Measurements from ENCODE around the gene MCTP2. TPM values are rescaled to one million over a fixed set of nuclear protein-coding genes. Genes with fewer than 3 reads are reported as not detected.

Gene MCTP2
- total and polyA plus RNA-seq, 2 of the 8 experiments (the other 6 are each of a cell fraction or from before 2014, with no cell fraction given): 3.4 to 4.5 TPM

DNA sequence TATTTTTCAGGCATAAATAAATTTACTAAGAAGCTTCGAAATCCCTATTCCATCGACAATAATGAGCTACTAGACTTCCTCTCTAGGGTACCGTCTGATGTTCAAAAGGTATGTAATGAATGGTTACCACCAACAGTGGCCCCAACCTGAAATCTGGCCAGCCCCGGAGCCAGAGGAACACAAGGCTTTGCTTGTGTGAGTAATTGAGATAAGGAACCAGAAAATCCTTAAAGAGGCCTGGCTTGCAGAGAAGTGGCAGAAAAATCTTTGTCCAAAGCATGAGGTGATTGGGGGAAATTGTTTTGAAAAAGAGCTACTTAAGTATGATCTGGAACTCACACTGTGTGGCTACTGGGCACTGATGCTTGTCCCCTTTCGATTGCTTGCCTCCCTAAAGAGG, 245.3 kb downstream of the MCTP2 start:
- Histone ChIP-seq H2AK5ac (ENCODE audit: low read depth, low read length) (no peak overlapping the region), H3K79me2 (ENCODE audit: control insufficient read depth in 1 of 2, insufficient read depth in 2 of 2, low read length in 2 of 2) (no peaks in the 10 kb centered on the region), H3K4me2 (ENCODE audit: insufficient read depth in 1 of 2, low read depth in 2 of 2, low read length in 2 of 2) (no peak overlapping the region), H3K14ac (ENCODE audit: insufficient read length) (no peak overlapping the region), H4K5ac (ENCODE audit: insufficient read length, low read depth, low read length) (no peak overlapping the region), H3K36me3 (ENCODE audit: control insufficient read depth in 2 of 4, insufficient read depth in 4 of 4, low read length in 3 of 4) (no peaks in the 10 kb centered on the region), H3K27me3 (replicated peaks in 1 of 4; ENCODE audit: control insufficient read depth in 3 of 4, extremely low read depth in 1 of 4, insufficient read depth in 3 of 4, low read length in 3 of 4) (no peaks in the 10 kb centered on the region), H3K9me3 (ENCODE audit: insufficient read depth in 2 of 2, low read depth in 1 of 2, low read length in 1 of 2) (no peaks in the 10 kb centered on the region), H3K4ac (replicated peaks; ENCODE audit: insufficient read length, low read depth, low read length) (no peak overlapping the region), H2BK15ac (ENCODE audit: low read length) (no peak overlapping the region), H4K91ac (replicated peaks; ENCODE audit: insufficient read length, low read length) (no peak overlapping the region), H3K9ac (replicated peaks in 1 of 4; ENCODE audit: extremely low read depth in 1 of 4, low read depth in 3 of 4, low read length in 3 of 4) (no peak overlapping the region), H2BK120ac (replicated peaks; ENCODE audit: low read depth, low read length) (no peak overlapping the region), H3K23me2 (ENCODE audit: low read depth, low read length) (no peaks in the 10 kb centered on the region), H3K27ac (ENCODE audit: low read depth, low read length) (no peak overlapping the region), H4K20me1 (replicated peaks in 1 of 2; ENCODE audit: control insufficient read depth in 1 of 2, insufficient read depth in 2 of 2, low read length in 2 of 2) (no peaks in the 10 kb centered on the region), H2BK12ac (ENCODE audit: low read depth, low read length) (no peak overlapping the region), H3K18ac (ENCODE audit: extremely low read depth, low read length) (no peak overlapping the region), H3K4me3 (ENCODE audit: extremely low read depth in 1 of 4, insufficient read depth in 2 of 4, low read depth in 3 of 4, low read length in 4 of 4) (no peak overlapping the region), H4K8ac (ENCODE audit: extremely low read depth, insufficient read depth, low read length) (no peak overlapping the region), H3K4me1 (replicated peaks in 1 of 4; ENCODE audit: control insufficient read depth in 3 of 4, insufficient read depth in 4 of 4, low read length in 3 of 4) (peaks cover 0 to 5% (median 0%) of the 10 kb centered on the region in 4 experiments; a peak in 1 of 7 replicates), H3K79me1 (ENCODE audit: low read depth, low read length) (no peaks in the 10 kb centered on the region), H2AFZ (ENCODE audit: low read length) (no peak overlapping the region), H3K23ac (ENCODE audit: insufficient read length) (no peak overlapping the region), H2BK20ac (ENCODE audit: low read length) (no peak overlapping the region), H3K56ac (replicated peaks; ENCODE audit: insufficient read length, low read depth, low read length) (no peak overlapping the region), H2BK5ac (ENCODE audit: low read depth, low read length) (no peak overlapping the region)
- WGBS, 2 experiments (ENCODE audit: extremely low coverage in 1 of 2, insufficient coverage in 1 of 2, insufficient read length in 1 of 2, insufficient replicate concordance in 2 of 2, low coverage in 1 of 2, low lambda C conversion rate in 2 of 2, missing lambda C conversion rate in 1 of 2): 91% methylated on average over 5 of the region's 5 CpGs; no CpG with 5 or more reads in 1 of the 2 experiments
- ChIA-PET CTCF (ENCODE audit: partially characterized antibody) (interaction anchor here (0.6 to 1.7 kb wide), 3 partner anchors 9 to 100 kb away, joined by 3 read pairs; no protein-coding TSS in a partner anchor), POLR2A (ENCODE audit: partially characterized antibody) (no interaction called here)
- FAIRE-seq (no peak), DNase-seq (ENCODE audit: low read depth in 1 of 2, low spot score in 2 of 2) (no peak)
- no peak for TF ChIP-seq KDM1A (IDR thresholded peaks at IDR 0.05; ENCODE audit: borderline replicate concordance, low read length)
- TF ChIP-seq NANOG (IDR thresholded peaks at IDR 0.05; ENCODE audit: insufficient read depth, low read depth, low read length, poor library complexity, severe bottlenecking): no peak
- TF ChIP-seq, protein P1, sequence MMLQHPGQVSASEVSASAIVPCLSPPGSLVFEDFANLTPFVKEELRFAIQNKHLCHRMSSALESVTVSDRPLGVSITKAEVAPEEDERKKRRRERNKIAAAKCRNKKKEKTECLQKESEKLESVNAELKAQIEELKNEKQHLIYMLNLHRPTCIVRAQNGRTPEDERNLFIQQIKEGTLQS (IDR thresholded peaks at IDR 0.05; ENCODE audit: insufficient read depth, low read depth, low read length): no peak
- no peak for TF ChIP-seq YY1 (IDR thresholded peaks at IDR 0.05; ENCODE audit: low read depth, low read length)
- TF ChIP-seq TAF7 (optimal IDR thresholded peaks at IDR 0.05; ENCODE audit: borderline replicate concordance, low read depth, low read length): no peak
- TF ChIP-seq TAF1 (IDR thresholded peaks at IDR 0.05; ENCODE audit: low read depth, low read length): no peak
- TF ChIP-seq EGR1 (IDR thresholded peaks at IDR 0.05; ENCODE audit: borderline replicate concordance, low read depth, low read length): no peak
- no peak for TF ChIP-seq TBP (IDR thresholded peaks at IDR 0.05; ENCODE audit: low read depth, low read length)
- no peak for TF ChIP-seq CTBP2 (IDR thresholded peaks at IDR 0.05; ENCODE audit: borderline replicate concordance, insufficient read depth, insufficient read length, low read length)
